GM10266 (cell line): ENCODE results near the gene DCAF10.
A peak's percentile ranks its signal among the peaks of the same experiment; 100 is the strongest.

ENCODE experiments used
- DNase-seq: peaks from one replicate; pipeline ENCODE4 v3.0.0; 2012; ENCODE audit errors: extremely low spot score
- TF ChIP-seq, protein P1 (sequence below): IDR thresholded peaks from 2 replicates; pipeline ENCODE4 v1.5.1; 2012; ENCODE audit warnings: mild to moderate bottlenecking, low read depth; ENCODE audit not compliant: control insufficient read depth, insufficient read depth; ENCODE audit errors: missing control alignments

Gene DCAF10

DNA sequence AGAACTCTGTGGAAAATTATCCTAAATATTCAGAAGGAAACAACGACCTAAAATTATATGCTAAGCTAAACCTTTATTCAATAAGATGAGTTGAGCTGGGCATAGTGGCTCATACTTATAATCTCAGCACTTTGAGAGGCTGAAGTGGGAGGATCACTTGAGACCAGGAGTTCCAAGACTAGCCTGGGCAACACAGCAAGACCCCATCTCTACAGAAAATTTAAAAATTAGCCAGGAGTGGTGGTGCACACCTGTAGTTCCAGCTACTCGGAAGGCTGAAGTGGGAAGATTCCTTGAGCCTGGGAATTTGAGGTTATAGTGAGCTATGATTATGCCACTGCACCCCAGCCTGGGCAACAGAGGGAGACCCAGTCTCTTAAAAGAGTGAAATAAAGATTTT, 51.6 kb downstream of the DCAF10 start:
- TF ChIP-seq, protein P1, sequence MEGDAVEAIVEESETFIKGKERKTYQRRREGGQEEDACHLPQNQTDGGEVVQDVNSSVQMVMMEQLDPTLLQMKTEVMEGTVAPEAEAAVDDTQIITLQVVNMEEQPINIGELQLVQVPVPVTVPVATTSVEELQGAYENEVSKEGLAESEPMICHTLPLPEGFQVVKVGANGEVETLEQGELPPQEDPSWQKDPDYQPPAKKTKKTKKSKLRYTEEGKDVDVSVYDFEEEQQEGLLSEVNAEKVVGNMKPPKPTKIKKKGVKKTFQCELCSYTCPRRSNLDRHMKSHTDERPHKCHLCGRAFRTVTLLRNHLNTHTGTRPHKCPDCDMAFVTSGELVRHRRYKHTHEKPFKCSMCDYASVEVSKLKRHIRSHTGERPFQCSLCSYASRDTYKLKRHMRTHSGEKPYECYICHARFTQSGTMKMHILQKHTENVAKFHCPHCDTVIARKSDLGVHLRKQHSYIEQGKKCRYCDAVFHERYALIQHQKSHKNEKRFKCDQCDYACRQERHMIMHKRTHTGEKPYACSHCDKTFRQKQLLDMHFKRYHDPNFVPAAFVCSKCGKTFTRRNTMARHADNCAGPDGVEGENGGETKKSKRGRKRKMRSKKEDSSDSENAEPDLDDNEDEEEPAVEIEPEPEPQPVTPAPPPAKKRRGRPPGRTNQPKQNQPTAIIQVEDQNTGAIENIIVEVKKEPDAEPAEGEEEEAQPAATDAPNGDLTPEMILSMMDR, result no peak
- DNase-seq, result no peak

DNA sequence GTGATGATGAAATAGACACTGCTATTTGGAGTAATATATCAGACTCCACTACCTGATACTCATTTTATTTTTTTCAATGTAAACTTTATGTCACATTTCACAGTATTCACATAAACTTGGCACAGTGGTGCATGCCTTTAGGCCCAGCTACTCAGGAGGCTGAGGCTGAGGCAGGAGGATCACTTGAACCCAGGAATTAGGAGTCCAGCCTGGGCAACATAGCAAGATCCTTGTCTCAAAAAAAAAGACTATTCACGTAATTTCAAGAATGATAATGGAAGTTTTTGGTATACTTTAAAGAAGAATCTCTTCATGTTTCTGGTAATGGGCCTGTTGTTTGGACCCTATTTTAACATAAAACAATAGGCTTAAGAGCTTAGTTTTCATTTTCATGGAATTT, 56.0 kb downstream of the DCAF10 start:
- DNase-seq, result no peak
- TF ChIP-seq, protein P1, result no peak

DNA sequence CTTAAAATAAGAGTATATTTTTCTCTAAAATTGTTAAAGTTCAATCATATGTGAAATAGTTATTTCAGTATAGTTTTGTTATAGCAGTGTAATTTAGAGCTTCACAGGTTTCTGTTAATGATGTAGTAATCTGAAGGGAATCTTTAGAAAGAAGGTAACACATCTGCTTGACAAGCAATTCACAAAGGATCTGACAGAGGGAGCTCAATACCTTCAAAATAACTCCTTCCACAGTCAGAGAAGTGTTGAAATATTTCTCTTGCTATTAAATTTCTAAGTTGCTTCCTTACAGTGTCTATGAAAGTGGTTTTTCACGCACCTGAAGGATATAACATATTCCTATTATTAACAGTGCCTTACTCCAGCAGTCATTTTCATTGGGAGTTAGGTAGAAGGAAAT, 58.4 kb downstream of the DCAF10 start:
- TF ChIP-seq, protein P1, result peak; percentile 4
- no peak for DNase-seq

- no peak for DNase-seq
- TF ChIP-seq, protein P1, result no peak
Measured at GRCh38 chr9:37862530-37862929, 61.9 kb downstream of the DCAF10 start.

DNA sequence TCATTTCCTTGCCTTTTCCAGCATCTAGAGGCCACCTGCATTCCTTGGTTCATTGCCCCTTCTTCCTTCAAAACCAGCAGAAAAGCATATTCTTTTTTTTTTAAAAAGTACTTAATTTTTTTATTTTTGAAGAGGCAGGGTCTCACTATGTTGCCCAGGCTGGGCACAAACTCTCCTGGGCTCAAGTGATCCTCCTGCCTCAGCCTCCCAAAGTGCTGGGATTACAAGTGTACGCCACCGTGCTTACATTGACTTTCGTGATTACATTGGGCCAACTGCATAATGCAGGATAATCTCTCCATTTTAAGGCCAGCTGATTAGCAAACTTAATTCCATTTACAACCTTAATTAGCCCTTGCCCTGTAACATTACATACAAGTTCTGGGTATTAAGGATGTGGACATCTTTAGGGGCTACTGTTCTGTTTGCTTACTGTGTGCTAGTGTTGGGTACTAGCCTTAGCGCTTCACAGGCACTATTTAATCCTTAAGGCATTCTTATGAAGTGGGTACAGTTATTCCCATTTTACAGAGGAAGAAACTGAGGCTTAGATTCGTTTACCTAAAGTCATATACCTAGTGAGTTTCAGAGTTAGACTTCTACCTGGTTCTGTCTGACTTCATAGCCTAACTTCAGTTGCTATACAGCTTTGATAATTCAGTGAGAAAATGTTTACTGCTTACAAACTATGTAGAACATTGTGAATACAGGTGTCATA, 69.6 kb downstream of the DCAF10 start:
- TF ChIP-seq, protein P1, result no peak
- DNase-seq, result no peak

- TF ChIP-seq, protein P1, result no peak
- no peak for DNase-seq
Measured at GRCh38 chr9:37870799-37871176, 70.2 kb downstream of the DCAF10 start.

GRCh38 chr9:37873955-37874354, 73.4 kb downstream of the DCAF10 start:
- DNase-seq, result no peak
- TF ChIP-seq, protein P1, result no peak
